Femur (tissue), 1 donor: ENCODE data around the gene FNDC1.
A peak's percentile ranks its signal among the peaks of the same experiment; 100 is the strongest.
"Not testable (repeated sequence)": the region's sequence is repeated elsewhere in the genome, so short reads cannot be mapped to it uniquely, and the experiment has no call there.

Source experiments
- DNase-seq: peaks from one replicate; pipeline ENCODE4 v3.0.0-alpha.2; 2017

FNDC1 gene

DNA sequence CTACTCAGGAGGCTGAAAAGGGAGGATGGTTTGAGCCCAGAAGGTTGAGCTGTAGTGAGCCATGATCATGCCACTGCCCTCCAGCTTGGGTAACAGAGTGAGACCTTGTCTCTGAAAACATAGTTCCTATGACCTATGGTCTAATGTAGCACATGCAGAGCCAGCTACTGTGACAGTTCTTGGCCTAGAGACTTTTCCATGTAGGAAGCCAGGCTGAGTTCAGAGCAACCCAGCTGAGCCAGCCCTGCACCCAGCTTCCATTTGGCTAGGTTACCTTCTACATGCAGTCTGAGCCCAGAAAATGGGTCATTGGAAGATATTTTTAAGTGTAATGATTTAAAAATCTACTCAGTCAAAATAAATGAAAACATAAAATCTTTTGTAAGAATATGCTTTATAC lies 92.8 kb downstream of the FNDC1 start:
- peak; percentile 44 for DNase-seq

DNA sequence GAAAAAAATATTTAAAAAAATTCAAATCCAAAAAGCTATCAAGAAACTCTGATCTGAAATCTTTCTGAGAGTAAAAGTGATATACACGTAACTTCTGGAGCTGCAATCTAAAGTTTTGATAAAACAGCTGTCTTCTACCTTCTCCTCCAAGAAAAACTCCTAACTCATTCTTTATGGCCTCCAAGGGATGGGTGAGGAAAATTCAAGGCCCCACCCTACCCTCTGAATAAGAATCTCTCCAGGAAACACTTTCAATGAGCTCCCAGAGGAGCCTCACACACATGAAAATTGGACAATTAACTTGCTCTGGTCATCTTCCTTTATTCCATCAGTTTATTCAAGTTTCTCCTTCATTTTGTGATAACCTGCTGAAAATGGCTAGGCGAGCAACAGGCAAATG lies 93.4 kb downstream of the FNDC1 start:
- no peak for DNase-seq

DNA sequence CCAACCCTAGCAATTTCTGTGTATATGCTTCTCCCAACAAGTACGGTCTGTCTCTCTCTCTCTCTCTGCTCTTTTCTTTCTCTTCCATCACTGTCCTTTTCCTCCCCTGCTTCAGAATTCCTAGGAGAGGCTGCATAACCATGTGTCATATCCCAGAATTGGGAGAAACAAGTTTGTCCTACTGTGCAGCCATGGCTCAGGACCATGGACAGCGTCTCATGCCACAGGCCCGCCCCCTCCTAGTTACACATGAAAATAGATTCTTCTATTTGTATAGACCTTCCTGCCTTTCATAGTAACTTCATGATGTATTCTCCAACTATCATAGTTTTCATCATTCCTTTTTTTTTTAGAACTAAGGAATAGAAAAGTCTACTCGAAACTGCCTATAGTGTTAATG lies 98.0 kb downstream of the FNDC1 start:
- DNase-seq: peak; percentile 60

DNA sequence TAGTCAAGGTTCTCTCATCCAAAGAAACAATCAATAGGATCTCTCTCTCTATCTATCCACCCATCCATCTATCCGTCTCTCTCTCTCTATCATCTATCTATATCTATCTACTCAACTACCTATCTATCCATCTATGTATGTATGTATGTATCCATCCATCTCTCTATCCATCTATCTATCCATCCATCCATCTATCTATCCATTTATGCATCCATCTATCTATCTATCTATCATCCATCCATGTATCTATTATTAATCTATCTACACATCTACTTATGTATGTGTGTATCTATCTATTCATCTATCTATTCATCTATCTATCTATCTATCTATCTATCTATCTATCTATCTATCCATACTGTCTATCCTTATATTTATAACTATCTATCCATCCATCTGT lies 99.3 kb downstream of the FNDC1 start:
- DNase-seq: no peak

DNA sequence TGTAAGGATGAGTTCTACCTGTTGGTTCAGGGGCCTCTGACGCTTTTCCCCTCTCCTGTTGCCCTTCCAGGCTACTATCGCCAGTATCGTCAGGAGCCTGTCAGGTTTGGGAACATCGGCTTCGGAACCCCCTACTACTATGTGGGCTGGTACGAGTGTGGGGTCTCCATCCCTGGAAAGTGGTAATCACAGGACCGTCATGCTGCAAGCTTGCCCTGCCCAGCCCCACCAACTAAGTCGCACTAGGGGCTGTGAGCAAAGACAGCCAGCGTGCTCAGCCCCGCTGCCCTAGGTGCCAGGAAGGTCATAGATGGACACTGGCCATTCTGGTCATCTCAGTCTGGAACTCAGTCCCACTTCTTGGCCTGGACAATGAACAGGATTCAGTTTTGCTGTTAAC lies 102.1 kb downstream of the FNDC1 start:
- DNase-seq: no peak

DNA sequence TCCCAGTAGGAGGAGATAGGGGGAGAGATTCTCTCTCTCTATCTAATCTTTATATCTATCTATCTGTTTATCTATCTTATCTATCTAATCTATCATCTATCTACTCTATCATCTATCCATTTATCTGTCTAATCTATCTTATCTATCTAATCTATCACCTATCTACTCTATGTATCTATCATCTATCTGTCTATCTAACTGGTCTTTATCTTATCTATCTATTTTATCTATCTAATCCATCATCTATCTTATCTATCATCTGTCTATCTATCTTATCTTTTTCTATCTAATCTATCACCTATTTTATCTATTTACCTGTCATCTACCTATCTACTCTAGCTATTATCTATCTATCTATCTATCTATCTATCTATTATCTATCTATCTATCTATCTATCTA lies 109.4 kb downstream of the FNDC1 start:
- DNase-seq: no peak

DNA sequence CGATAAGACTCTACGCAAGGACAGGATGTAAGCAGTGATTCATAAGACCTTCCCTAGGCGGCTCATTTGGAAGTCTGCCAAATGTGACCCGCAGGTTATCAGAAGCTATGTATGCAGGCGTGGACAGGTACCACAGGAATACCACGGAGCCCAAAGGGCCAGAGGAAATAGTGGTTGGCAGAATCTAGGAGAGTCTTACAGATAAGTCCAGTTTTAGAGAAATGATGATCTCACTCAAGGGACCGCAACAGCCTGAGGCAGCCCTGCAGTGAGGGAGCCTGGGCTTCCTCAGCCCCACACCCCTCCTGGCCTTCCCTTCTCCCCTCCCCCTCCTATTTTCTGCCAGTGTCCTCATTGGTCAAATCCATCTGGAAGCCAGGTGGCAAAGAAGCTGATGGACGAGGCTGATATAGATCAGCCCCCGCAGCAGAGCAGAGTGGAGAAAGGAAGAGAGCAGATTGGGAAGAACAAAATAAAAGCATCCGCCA lies 110.6 kb downstream of the FNDC1 start:
- no peak for DNase-seq

DNA sequence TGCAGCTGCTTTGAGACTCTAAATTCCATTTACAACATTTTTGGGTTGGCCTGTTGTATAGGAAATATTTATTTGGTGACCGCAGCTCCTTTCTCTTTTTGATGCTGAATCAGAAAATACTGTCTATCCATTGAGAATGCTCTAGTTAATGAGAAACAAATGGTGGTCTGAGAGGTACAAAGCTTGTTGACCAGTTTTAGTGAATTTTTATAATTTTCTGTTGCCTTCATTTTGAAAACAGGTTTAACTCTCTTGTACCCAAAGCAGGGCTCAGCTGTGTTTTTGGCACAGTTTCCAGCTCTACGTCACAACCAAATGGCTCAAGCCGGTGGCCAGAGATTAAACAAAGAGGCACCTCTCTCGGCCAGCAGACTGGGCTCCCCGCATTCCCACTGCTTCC lies 113.2 kb downstream of the FNDC1 start:
- peak; percentile 51 for DNase-seq

DNA sequence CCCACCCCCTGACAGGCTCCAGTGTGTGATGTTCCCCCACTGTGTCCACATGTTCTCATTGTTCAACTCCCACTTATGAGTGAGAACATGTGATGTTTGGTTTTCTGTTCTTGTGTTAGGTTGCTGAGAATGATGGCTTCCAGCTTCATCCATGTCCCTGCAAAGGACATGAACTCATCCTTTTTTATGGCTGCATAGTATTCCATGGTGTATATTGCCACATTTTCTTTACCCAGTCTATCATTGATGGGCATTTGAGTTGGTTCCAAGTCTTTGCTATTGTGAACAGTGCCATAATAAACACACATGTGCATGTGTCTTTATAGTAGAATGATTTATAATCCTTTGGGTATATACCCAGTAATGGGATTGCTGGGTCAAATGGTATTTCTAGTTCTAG lies 115.5 kb downstream of the FNDC1 start:
- DNase-seq: not testable (repeated sequence)

DNA sequence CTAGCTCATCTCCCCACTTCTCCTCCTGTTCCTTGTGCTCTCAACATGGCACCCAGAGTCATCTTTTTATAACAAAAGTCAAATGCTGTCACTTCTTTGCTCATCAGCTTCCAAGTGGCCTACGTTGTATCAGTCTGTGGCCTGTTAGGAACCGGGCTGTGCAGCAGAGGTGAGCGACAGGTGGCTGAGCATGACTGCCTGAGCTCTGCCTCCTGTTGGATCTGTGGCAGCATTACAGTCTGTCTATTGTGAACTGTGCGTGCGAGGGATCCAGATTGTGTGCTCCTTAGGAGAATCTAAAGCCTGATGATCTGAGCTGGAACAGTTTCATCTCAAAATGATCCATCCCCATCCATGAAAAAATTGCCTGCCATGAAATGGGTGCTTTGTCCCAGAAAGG lies 129.6 kb downstream of the FNDC1 start:
- DNase-seq: no peak

DNA sequence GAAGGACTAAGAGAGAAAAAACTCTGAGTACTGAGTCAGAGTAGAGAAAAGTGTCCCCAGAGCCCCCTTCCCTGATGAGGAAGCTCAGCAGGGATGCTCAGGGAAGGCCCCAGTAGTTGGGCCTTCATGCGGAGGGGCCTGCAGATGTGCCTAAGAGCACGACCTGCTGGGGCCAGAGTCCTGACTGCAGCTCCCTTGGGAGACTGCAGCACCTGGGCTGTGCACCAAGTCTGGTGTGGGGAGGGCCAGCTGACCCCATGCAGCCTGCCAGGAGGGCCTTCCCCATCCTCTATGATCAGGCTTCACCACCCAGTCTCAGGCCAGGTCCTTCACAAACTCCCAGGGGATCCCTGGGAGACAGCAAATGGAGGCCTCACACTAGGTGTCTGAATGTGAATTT lies 130.4 kb downstream of the FNDC1 start:
- DNase-seq: no peak

DNA sequence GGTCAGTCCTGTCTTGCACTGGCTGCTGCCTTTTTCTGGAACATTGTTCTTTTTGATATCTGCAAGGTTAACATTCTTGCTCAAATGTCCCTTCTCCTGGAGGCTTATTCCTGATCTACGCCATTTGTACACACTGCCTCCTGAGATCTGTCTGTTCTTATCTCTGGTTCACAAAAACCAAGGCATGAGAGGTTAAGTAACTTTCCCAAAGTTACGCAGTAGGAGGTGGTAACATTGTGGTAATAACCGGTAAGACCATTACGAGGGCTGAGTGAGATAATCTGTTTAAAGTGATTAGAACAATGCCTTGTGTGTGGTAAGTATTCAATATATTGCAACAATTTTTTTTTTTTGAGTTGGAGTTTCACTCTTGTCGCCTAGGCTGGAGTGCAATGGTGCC lies 132.1 kb downstream of the FNDC1 start:
- DNase-seq: no peak

DNA sequence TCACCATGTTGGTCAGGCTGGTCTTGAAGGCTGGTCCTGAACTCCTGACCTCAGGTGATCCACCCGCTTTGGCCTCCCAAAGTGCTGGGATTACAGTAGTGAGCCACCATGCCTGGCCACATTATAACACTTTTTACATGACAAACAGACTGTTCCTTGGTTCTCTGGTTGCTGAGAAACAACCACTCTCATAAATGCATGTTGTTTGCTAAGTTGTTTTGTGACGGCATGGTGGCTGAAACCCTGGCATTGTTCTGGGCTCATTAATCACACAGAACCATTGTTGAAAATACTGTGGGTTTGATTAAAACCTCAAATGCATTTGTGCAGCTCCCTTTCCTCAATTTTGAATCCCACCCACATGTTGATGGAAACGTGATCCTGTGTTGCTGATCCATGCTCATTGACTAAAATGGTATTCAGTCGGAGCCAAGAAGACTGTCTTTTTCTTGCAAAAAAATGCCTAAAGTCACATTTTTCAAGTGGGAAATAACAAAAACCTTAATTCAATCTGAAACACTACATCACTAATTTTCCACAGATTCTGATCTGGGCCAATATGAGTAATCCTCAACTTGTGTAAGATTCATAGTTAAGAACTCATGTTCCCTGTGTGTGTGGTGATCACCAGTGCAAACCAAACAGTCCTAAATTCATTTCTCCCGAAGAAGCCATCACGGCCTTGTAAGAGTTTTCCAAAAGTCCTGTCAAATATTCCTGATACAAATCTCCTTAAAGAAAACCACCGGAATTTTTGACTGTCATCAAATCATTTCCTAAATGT lies 132.8 kb downstream of the FNDC1 start:
- DNase-seq: no peak

DNA sequence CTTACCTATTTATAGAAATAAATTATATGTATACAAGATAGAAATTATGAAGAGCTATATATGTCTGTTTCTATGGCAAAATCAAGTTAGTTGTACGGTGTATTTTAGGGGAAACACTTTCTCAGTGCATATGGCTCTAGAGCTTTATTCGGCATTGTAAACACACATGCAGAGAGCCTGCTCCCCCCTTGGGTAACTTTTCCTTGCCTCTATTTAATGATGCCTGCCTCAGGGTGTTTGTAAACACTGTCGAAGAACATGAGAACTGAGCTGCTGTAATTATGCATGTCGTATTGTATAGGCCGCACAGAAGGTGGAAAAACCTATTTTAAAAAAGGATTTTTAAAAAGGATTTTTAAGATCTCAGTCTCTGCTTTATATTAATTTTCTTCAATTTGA lies 133.4 kb downstream of the FNDC1 start:
- no peak for DNase-seq

DNA sequence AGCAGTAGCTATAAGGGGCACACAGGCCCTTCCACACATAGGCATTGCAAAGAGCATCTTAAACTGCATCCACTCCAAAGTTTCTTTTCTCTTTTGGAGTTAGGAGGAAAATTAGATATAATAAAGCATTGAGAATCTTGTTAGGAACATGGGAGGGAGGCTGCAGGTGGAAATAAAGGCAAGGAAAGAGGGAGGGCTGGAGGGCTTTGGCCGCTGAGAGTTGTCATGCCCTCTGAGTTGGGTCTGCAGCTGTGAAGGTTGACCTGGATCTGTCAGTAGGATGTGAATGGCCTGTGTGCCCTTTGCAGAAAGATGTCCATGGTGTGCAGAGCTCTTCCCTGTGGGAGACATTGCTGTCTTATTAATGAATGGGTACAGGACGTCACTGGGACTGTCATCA lies 134.0 kb downstream of the FNDC1 start:
- DNase-seq: no peak

DNA sequence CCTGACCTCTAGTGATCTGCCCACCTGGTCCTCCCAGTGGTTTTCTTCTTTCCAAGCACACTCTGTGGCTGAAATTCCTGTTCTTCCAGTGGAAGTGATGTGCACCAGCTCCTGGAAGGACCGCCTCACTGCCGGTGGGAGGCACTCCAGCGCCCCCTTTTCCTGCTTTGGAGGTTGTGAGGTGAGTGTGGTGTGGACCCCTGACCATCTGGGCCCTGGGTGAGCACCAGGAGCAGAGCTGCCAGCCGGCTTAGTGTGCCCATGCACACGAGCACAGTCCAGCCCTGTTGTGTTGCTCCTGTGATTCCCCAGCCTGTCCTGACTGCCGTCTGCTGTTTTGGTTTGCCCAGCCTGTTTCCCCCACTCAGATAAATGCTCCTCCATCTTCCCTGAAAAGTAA lies 134.6 kb downstream of the FNDC1 start:
- no peak for DNase-seq

DNA sequence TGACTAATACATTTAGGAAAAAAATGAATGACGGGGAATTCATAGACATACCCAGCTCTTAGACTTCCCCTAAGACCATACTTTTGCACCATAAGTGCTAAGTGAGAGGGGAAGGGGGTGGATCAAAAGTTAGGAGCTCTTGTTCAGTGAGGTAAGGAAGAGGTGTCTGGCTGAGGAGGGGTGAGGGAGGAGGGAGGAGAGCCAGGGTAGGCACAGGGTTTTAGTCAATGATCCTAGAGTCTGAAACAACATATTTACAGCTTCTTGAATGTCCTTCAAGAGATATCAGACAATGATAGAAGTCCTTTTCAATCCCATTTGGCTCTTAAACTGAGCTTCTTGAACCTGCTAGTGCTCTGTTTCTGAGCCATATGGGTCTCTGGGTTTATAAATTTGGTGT lies 135.4 kb downstream of the FNDC1 start:
- no peak for DNase-seq

DNA sequence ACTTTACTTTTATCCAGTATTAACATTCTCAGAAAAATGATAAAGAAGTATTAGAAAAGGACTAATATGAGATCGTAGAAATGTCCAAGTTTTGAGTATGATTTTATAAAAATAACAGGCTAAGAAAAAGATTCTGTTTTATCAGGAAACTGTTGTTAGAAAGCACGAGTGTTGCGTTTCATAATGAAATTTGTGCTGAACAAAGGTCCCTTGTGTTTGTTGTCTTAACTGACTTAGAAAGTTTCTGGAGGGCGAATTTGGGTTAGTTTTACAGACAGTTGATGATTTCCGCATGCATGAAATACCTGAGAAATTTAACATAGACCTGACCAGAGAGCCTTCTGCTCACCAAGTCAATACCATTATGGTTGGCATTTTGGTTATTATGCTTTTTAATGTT lies 136.0 kb downstream of the FNDC1 start:
- no peak for DNase-seq

DNA sequence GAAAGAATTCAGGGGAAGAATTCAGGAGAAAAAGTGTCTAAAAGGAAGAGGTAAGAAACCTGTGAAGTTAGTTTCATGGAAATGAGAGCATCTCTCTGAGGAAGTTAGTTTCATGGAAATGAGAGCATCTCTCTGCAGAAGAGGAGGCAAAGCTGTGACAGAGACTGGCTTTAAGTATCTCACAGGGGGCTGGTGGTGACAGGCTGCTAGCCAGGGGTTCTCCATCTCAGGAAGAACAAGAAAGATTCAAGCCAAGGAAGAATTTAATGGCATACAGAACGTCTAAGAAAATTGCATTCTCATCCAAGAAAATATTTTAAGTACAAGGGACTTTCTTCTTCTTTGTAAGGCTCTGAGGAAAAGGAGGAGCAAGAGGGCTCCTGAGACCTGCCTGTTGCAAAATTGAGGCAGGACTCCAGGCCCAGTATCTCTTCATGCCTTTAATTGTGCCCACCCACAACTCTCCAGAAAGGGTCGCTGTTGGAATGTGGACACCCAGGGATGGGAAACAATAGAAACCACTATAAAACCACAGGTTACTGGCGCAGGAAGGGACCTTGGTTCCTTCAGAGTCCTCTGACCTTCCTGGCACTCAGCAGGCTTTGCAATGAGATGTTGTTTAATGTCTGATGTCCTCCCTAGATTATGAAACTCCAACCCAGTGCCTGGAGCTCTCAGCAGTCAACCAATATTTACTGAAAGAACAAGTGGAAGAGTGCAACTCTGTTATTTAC lies 136.8 kb downstream of the FNDC1 start:
- no peak for DNase-seq

DNA sequence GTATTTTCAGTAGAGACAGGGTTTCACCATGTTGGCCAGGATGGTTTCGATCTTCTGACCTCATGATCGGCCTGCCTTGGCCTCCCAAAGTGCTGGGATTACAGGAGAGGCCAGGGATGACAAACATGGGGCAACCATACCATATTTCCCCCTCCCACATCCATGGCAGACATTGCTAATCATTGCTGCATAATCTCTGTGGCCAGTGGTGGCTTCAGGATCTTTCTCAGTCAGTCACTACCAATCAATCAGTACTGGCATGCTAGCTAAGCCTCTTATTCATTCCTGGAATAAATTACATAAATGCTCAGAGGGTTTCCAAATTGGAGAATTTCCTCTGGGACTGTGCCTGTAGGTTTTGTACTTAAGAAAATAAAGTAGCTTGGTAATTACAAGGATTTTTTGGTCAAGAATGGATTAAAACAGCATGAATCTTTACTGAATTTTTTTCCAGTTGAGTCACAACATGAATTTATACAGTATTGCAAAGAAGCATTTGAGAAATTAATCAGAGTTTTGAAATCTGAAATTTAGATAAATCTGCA lies 138.1 kb downstream of the FNDC1 start:
- no peak for DNase-seq

DNA sequence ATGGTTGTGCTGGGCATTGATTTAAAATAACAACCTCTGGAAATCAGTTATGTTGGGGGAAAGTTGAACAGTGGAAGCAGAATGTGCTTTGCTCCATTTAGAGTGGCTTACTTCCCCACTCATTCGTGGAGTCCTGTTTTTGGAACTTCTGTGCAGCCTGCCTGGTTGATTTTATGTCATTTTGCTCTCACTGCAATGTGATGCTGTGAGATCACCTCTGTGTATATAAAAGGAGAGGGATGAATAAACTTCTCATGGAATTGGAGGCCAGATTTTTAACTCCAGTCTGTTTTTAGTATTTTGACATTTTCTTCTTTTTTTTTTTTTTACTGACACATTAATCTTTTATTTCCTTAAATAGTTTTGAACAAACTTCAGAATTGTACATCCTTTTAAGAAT lies 139.0 kb downstream of the FNDC1 start:
- no peak for DNase-seq

DNA sequence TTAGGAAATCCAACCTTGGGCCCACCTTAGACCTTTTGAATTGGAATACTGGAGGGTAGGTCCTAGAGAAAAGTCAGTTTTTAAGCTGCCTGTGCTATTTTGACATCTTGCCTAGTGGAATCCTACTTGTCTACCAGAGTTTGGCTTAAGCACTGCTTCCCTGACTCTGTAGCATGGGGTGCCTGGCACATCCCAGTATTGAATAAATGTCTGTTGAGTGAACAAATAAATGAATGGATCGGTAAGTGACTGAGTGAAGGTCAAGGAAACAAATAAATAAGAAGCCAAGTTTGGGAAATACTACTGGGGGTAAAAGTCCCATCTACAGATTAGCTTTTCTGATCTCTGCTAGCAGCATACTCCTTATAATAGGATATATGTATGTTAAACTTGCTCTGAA lies 140.5 kb downstream of the FNDC1 start:
- DNase-seq: no peak

DNA sequence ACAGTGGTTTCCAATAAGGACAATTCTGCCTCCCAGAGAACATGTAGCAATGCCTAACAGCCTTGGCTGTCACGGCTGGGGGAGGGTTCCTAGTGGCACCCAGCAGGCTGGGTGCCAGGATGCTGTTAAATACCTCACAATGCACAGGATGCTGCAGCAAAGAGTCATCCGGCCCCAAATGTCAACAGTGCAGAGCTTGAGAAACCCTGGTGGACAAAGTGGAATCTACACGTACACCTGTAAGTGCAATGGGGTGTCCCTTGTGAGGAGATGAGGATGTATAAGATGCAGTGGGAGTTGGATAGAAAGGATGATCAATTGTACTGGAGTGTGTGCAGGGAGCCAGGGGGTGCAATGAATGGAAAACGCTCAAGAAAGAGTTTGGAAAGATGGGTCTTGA lies 142.4 kb downstream of the FNDC1 start:
- no peak for DNase-seq

DNA sequence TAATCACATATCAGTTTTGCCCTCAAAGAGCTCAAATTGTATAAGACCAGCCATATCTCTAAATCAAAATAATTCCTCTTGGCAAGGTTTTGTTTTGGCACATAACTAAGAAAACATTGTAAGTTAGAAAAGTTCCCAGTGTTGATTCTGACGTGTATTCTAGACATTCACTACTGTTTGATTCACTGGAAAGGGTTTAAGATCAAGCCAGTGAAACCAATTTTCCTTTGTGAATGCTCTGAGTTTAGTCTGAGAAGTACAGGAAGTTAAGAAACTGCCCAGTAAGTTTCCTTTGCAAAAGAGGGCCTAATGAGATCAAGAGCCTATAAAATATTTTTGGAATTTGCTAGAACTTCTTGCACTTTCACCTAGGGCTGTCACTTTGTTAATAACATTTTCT lies 143.0 kb downstream of the FNDC1 start:
- DNase-seq: no peak
